Measurements from ENCODE around the gene FANCI. TPM values are rescaled to one million over a fixed set of nuclear protein-coding genes. Genes with fewer than 3 reads are reported as not detected.
A peak's percentile ranks its signal among the peaks of the same experiment; 100 is the strongest.

Gene FANCI
- total RNA-seq (2014; rRNA removed) (38.4 and 49.5 TPM in 2 replicates), Bru-seq, nascent RNA (percentile 64 among the genes with signal in this experiment), BruChase-seq, experiment 1, labeled RNA remaining after a 6-hour chase (percentile 65 among the genes with signal in this experiment), BruChase-seq, experiment 2, labeled RNA remaining after a 2-hour chase (percentile 52 among the genes with signal in this experiment)
- long read RNA-seq, full-length matches to known transcripts, result 4 of 20 reads
- long read RNA-seq, partial matches to known transcripts, result 4 of 20 reads
- long read RNA-seq, other reads (novel, unspliced or antisense), result 12 of 20 reads

GRCh38 chr15:89243691-89244573 is at the start of gene FANCI:
Gene FANCI, plus strand, starts transcription at chr15:89243979. Its CDS starts 3,669 bp downstream, at chr15:89247648.
- Histone ChIP-seq H3K27me3 (ENCODE audit: low read length) (no peaks in the 10 kb centered on the region), H3K9ac (ENCODE audit: low read length) (peak within 1 kb of the TSS; percentile 90), H3K4me3 (ENCODE audit: low read length) (peak within 1 kb of the TSS; percentile 91), H2AFZ (ENCODE audit: low read length) (peak within 1 kb of the TSS; percentile 99), H3K27ac (ENCODE audit: low read length) (peak within 1 kb of the TSS; percentile 32), H3K4me2 (ENCODE audit: low read length) (peak within 1 kb of the TSS; percentile 96), H4K20me1 (ENCODE audit: low read length) (peaks cover 5% of the 10 kb centered on the region; the same call in 1 of the 2 replicates), H3K36me3 (ENCODE audit: low read depth, low read length) (peaks cover 24% of the 10 kb centered on the region), H3K79me2 (ENCODE audit: low read length) (peaks cover 40% of the 10 kb centered on the region), H3K9me3 (ENCODE audit: low read length) (no peaks in the 10 kb centered on the region), H3K9me2 (replicated peaks; ENCODE audit: low read length) (no peaks in the 10 kb centered on the region), H3F3A (ENCODE audit: low read length, unreplicated experiment) (no peaks in the 10 kb centered on the region), H3K4me1 (ENCODE audit: insufficient read depth, low read length) (peaks cover 17% of the 10 kb centered on the region)
- POLR2A ChIA-PET (ENCODE audit: unreplicated experiment), result no interaction called here
- intact Hi-C loops (cut with micrococcal nuclease), result loop anchor here (2.0 kb wide), 1 partner anchor 37 kb away; no protein-coding TSS in a partner anchor
- TF ChIP-seq EZH2phosphoT487 (IDR thresholded peaks at IDR 0.05; ENCODE audit: borderline replicate concordance, low read length) (no peak), EZH2 (IDR thresholded peaks at IDR 0.05; ENCODE audit: low read length, unreplicated experiment) (no peak)
- TF ChIP-seq, protein P1, sequence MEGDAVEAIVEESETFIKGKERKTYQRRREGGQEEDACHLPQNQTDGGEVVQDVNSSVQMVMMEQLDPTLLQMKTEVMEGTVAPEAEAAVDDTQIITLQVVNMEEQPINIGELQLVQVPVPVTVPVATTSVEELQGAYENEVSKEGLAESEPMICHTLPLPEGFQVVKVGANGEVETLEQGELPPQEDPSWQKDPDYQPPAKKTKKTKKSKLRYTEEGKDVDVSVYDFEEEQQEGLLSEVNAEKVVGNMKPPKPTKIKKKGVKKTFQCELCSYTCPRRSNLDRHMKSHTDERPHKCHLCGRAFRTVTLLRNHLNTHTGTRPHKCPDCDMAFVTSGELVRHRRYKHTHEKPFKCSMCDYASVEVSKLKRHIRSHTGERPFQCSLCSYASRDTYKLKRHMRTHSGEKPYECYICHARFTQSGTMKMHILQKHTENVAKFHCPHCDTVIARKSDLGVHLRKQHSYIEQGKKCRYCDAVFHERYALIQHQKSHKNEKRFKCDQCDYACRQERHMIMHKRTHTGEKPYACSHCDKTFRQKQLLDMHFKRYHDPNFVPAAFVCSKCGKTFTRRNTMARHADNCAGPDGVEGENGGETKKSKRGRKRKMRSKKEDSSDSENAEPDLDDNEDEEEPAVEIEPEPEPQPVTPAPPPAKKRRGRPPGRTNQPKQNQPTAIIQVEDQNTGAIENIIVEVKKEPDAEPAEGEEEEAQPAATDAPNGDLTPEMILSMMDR (conservative IDR thresholded peaks at IDR 0.05; ENCODE audit: low read depth, low read length), result peak; percentile 72
- CTCF ChIA-PET, result interaction anchor here (1.0 kb wide), 1 partner anchor 39 kb away, joined by 4 read pairs; no protein-coding TSS in a partner anchor
- ATAC-seq (peak; percentile 93), DNase-seq (peak; percentile 95)
- BruUV-seq (replicated peaks), result TSS peak; percentile 75

DNA sequence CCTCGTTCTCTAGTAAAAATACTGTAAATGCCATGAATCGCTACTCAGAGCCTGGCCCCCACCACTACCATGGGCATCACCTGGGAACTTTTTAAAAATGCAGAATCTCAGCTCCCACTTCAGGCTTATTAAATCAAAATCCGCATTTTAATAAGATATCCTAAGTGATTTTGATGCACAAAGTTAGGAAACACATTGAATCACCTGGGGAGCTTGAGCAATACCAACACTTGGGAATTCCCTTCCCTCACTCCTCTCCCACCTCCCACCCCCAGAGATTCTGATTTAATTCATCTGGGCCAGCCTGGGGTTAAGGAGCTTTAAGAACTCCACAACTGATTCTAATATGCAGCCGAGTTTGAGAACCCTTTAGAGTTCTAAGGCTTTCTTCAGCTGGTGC is 49.2 kb upstream of the FANCI start:
- CTCF ChIA-PET, result interaction anchor here (0.6 kb wide), 1 partner anchor 105 kb away, joined by 3 read pairs; no protein-coding TSS in a partner anchor
- Histone ChIP-seq H3K9ac (ENCODE audit: low read length) (no peak overlapping the region), H3K9me3 (ENCODE audit: low read length) (no peaks in the 10 kb centered on the region), H3K79me2 (ENCODE audit: low read length) (no peaks in the 10 kb centered on the region), H3F3A (ENCODE audit: low read length, unreplicated experiment) (no peaks in the 10 kb centered on the region), H2AFZ (ENCODE audit: low read length) (no peak overlapping the region), H3K4me3 (ENCODE audit: low read length) (no peak overlapping the region), H3K4me1 (ENCODE audit: insufficient read depth, low read length) (peaks cover 14% of the 10 kb centered on the region), H3K9me2 (replicated peaks; ENCODE audit: low read length) (no peaks in the 10 kb centered on the region), H3K36me3 (ENCODE audit: low read depth, low read length) (peaks cover 5% of the 10 kb centered on the region; the same call in 1 of the 2 replicates), H3K4me2 (ENCODE audit: low read length) (no peak overlapping the region), H3K27ac (ENCODE audit: low read length) (no peak overlapping the region), H4K20me1 (ENCODE audit: low read length) (no peaks in the 10 kb centered on the region), H3K27me3 (ENCODE audit: low read length) (no peaks in the 10 kb centered on the region)
- BruUV-seq (replicated peaks), result no TSS peak
- no peak for DNase-seq
- POLR2A ChIA-PET (ENCODE audit: unreplicated experiment), result no interaction called here
- intact Hi-C loops (cut with micrococcal nuclease), result no loop called here
- TF ChIP-seq EZH2phosphoT487 (IDR thresholded peaks at IDR 0.05; ENCODE audit: borderline replicate concordance, low read length) (no peak), EZH2 (IDR thresholded peaks at IDR 0.05; ENCODE audit: low read length, unreplicated experiment) (no peak)
- TF ChIP-seq, protein P1 (conservative IDR thresholded peaks at IDR 0.05; ENCODE audit: low read depth, low read length), result no peak
- ATAC-seq, result no peak

Measured in PC-3 (cell line).